ENCODE results near the gene BICC1. TPM values are rescaled to one million over a fixed set of nuclear protein-coding genes. Genes with fewer than 3 reads are reported as not detected.

Gene BICC1
- total RNA-seq, 4 donors from 2014 or later, result 4.7 to 29.7 (median 18.0) TPM

- ATAC-seq, result peak in 1 of 2 donors; percentile 28
- Histone ChIP-seq H3K9me3 (no peaks in the 10 kb centered on the region), H3K4me3 (no peak overlapping the region), H3K27me3 (no peaks in the 10 kb centered on the region), H3K36me3 (no peaks in the 10 kb centered on the region), H3K4me1 (peaks cover 14 to 24% of the 10 kb centered on the region in 2 donors), H3K27ac (peak overlapping the region; percentile 8 to 61 (median 30))
- no peak for DNase-seq
- intact Hi-C loops (cut with DNase I; ENCODE audit: low total_unique reads) (no loop called here), in situ Hi-C loops (cut with MboI; ENCODE audit: low sequenced_read_pairs in 4 of 4) (no loop called here)
- TF ChIP-seq POLR2A (IDR thresholded peaks at IDR 0.05) (no peak), CTCF (IDR thresholded peaks at IDR 0.05 in 4 of 5, conservative IDR thresholded peaks at IDR 0.05 in 1 of 5) (no peak)
Measured at GRCh38 chr10:58546137-58546536, 33.5 kb downstream of the BICC1 start.

GRCh38 chr10:58546722-58547445 lies 34.2 kb downstream of the BICC1 start:
- TF ChIP-seq CTCF (IDR thresholded peaks at IDR 0.05 in 4 of 5, conservative IDR thresholded peaks at IDR 0.05 in 1 of 5) (no peak), POLR2A (IDR thresholded peaks at IDR 0.05) (no peak)
- DNase-seq (no peak), ATAC-seq (peak in 1 of 2 donors; percentile 66)
- peaks cover 14 to 25% of the 10 kb centered on the region in 2 donors for H3K4me1 ChIP-seq
- no peak overlapping the region for H3K4me3 ChIP-seq
- H3K9me3 ChIP-seq, result no peaks in the 10 kb centered on the region
- H3K36me3 ChIP-seq, result no peaks in the 10 kb centered on the region
- in situ Hi-C loops (cut with MboI; ENCODE audit: low sequenced_read_pairs in 4 of 4), result no loop called here
- H3K27me3 ChIP-seq, result no peaks in the 10 kb centered on the region
- intact Hi-C loops (cut with DNase I; ENCODE audit: low total_unique reads), result no loop called here
- H3K27ac ChIP-seq, result peak overlapping the region in 3 of 4 donors; percentile 29 to 61 (median 31)

- DNase-seq (no peak), ATAC-seq (no peak)
- intact Hi-C loops (cut with DNase I; ENCODE audit: low total_unique reads), result no loop called here
- in situ Hi-C loops (cut with MboI; ENCODE audit: low sequenced_read_pairs in 4 of 4), result no loop called here
- Histone ChIP-seq H3K4me1 (peaks cover 14 to 25% of the 10 kb centered on the region in 2 donors), H3K4me3 (no peak overlapping the region), H3K9me3 (no peaks in the 10 kb centered on the region), H3K27me3 (no peaks in the 10 kb centered on the region), H3K27ac (peak overlapping the region in 1 of 4 donors; percentile 61), H3K36me3 (no peaks in the 10 kb centered on the region)
- TF ChIP-seq CTCF (IDR thresholded peaks at IDR 0.05 in 4 of 5, conservative IDR thresholded peaks at IDR 0.05 in 1 of 5) (no peak), POLR2A (IDR thresholded peaks at IDR 0.05) (no peak)
Measured at GRCh38 chr10:58547963-58548362, 35.3 kb downstream of the BICC1 start.

GRCh38 chr10:58554316-58554715 lies 41.6 kb downstream of the BICC1 start:
- no peak overlapping the region for H3K4me3 ChIP-seq
- no peaks in the 10 kb centered on the region for H3K36me3 ChIP-seq
- TF ChIP-seq CTCF (IDR thresholded peaks at IDR 0.05 in 4 of 5, conservative IDR thresholded peaks at IDR 0.05 in 1 of 5) (no peak), POLR2A (IDR thresholded peaks at IDR 0.05) (no peak)
- H3K27me3 ChIP-seq, result no peaks in the 10 kb centered on the region
- in situ Hi-C loops (cut with MboI; ENCODE audit: low sequenced_read_pairs in 4 of 4) (no loop called here), intact Hi-C loops (cut with DNase I; ENCODE audit: low total_unique reads) (no loop called here)
- ATAC-seq (no peak), DNase-seq (no peak)
- no peaks in the 10 kb centered on the region for H3K9me3 ChIP-seq
- H3K27ac ChIP-seq, result no peak overlapping the region
- peaks cover 0 to 13% of the 10 kb centered on the region in 2 donors for H3K4me1 ChIP-seq
